RWPE1 (cell line): Measurements from ENCODE around the gene C17orf58.
"Not testable (repeated sequence)": the region's sequence is repeated elsewhere in the genome, so short reads cannot be mapped to it uniquely, and the experiment has no call there.

Experiments used
- CTCF ChIA-PET: fragments of 350-600 bp; sonication (Branson Sonifier 250); formaldehyde crosslinking; extraction: SDS; loops from one replicate; lab custom pipeline; 2021; lab: Yijun Ruan, JAX
- POLR2A ChIA-PET: fragments of 400-600 bp; formaldehyde crosslinking; extraction: SDS; loops from one replicate; lab custom pipeline; 2020; ENCODE audit warnings: antibody characterized with exemption; ENCODE audit not compliant: low non-redundant PET; lab: Yijun Ruan, JAX
- DNase-seq: peaks from one replicate; pipeline ENCODE4 v3.0.0; 2012; ENCODE audit warnings: low spot score
- H3K27ac ChIP-seq: fragments of 450-650 bp; 2 replicates; pipeline ENCODE4 v1.5.1; 2017
- CTCF ChIP-seq: fragments of 450-650 bp; conservative IDR thresholded peaks from 2 replicates; pipeline ENCODE4 v1.5.1; 2017; ENCODE audit warnings: low read depth, mild to moderate bottlenecking

C17orf58 gene

DNA sequence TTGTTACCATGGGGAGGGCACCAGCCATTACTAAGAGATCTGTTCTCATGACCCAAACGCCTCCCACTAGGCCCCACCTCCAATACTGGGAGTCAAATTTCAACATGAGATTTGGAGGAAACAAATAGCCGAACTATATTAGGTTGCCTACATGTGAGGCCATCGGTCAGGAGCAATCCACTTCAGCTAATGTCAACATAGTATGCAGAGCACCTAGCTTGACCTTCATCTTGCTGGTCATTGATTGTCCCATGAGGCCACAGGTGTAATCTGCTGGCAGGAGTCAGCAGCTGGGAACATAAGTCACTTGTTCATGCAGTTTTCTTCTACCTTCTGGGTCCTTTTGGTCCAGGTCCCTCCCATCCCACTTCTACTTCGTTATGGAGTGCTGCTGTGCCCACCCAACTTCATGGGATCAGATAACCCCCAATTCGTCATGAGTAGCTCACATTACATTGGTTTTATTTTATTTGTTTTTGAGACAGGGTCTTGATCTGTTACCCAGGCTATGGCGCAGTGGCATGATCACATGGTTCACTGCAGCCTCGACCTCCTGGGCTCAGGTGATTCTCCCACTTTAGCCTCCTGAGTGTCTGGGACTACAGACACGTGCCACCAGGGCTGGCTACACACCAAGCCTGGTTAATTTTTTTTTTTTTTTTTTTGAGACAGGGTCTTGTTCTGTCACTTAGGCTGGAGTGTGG is 33.4 kb upstream of the C17orf58 start:
- ChIA-PET CTCF (no interaction called here), POLR2A (no interaction called here)
- no peak for DNase-seq
- TF ChIP-seq CTCF = no peak
- H3K27ac ChIP-seq = no peak overlapping the region

- DNase-seq, POLR2A ChIA-PET, H3K27ac ChIP-seq: not testable (repeated sequence)
- CTCF ChIA-PET = interaction anchor here (0.6 kb wide), 1 partner anchor 906 kb away, joined by 3 read pairs; no protein-coding TSS in a partner anchor
These were observed 26.3 kb upstream of the C17orf58 start for GRCh38 chr17:68022547-68022946.

DNA sequence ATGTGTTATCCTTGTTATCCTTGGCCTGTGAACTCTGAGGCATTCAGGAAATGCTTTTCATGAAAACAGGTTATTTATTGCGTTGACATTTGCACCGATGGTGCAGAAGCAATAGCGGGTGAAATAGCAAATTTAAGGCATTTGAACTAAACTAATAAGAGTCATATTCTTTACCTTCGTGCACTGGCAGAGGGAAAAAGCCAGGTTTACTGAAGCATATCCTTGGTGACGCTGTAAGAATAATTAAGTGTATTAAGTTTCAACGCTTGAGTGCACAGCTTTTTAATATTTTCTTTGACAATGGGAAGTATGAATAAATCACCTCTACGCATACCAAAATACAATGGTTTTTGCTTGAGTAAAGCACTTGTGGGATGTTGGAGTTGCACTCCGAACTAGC is 25.7 kb upstream of the C17orf58 start:
- TF ChIP-seq CTCF = no peak
- CTCF ChIA-PET = no interaction called here
- POLR2A ChIA-PET = no interaction called here
- no peak for DNase-seq
- no peak overlapping the region for H3K27ac ChIP-seq

- CTCF ChIA-PET = interaction anchor here (1.1 kb wide), 1 partner anchor 26 kb away, joined by 4 read pairs; no protein-coding TSS in a partner anchor
- H3K27ac ChIP-seq = peak overlapping the region; percentile 87
- POLR2A ChIA-PET, DNase-seq: not testable (repeated sequence)
These were observed 24.5 kb upstream of the C17orf58 start for GRCh38 chr17:68020791-68021190.

DNA sequence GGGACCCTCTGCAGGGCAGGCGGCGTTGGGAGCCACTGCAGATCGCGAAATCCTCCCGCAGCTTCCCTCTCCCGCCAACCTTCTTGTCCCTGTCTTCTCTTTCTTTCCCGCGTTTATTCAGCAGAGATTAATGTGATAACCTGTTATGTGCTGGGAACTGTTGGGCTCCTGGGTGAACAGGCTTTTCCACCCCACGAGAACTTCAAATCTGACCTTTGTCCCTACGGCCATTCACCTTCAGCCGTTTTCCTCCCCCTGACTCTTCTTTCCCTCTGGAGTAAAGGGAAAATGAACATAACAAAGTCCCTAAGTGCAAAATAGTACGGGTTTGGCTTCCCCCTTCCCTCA is 24.1 kb upstream of the C17orf58 start:
- ChIA-PET CTCF (interaction anchor here (0.6 to 1.3 kb wide), 3 partner anchors 16 to 303 kb away, joined by 3 to 6 read pairs (median 4); no protein-coding TSS in a partner anchor), POLR2A (no interaction called here)
- no peak for TF ChIP-seq CTCF
- DNase-seq = no peak
- H3K27ac ChIP-seq = peak overlapping the region; percentile 87

DNA sequence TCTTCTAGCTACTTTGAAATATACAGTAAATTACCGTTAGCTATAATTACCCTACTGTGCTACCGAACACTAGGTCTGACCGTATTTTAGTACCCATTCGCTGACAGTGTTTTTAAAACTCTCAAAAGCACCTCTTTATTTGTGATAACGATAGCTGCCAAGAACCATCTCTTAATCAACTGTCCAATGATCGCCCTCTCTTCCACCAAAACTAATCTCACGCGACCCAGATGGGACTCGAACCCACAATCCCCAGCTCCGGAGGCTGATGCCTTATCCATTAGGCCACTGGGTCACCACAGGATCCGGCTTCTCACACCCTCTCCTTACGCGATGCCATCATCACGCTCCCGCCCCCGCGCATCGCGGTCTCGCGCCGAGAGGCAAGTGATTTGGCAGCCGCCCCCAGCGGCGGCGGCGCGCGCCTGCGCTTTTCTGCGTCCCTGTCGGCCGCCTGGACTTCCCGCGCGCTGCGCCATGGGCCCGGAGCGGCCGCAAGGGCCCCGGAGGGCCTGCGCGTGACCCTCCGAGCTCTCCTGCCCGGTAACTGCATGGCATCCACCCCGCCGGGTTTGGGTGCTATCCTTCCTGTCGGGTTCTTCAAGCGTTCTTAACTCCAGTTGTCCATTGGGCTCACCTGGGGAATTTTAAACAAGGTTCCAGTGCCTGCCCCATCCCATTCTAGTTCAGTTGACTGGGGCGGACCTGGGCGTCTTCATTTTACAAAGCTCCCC is 23.6 kb upstream of the C17orf58 start:
- ChIA-PET POLR2A (no interaction called here), CTCF (interaction anchor here (0.6 to 1.3 kb wide), 5 partner anchors 10 to 303 kb away, joined by 3 to 6 read pairs (median 3); no protein-coding TSS in a partner anchor)
- DNase-seq = peak; percentile 89
- peak; percentile 39; the same call in 1 of the 2 replicates for TF ChIP-seq CTCF
- peak overlapping the region; percentile 87 for H3K27ac ChIP-seq

DNA sequence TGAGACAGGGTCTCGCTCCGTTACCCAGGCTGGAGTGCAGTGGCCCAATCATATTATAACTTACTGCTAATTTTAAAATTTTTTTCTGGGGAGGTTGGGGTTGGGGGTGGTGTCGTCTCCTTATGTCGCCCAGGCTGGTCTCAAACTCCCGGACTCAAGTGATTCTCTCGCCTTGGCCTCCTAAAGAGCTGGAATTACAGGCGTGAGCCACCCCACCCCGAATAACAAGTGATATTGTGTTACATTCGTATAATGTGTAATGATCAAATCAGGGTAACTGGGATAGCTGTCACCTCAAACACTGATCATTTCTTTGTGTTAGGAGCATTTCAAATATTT is 23.0 kb upstream of the C17orf58 start:
- no peak for DNase-seq
- H3K27ac ChIP-seq = peak overlapping the region; percentile 87; the same call in 1 of the 2 replicates
- ChIA-PET POLR2A (no interaction called here), CTCF (interaction anchor here (0.8 to 1.3 kb wide), 3 partner anchors 9 to 77 kb away, joined by 3 read pairs; no protein-coding TSS in a partner anchor)
- TF ChIP-seq CTCF = no peak

GRCh38 chr17:68018493-68018892 is 22.2 kb upstream of the C17orf58 start:
- POLR2A ChIA-PET, DNase-seq, CTCF ChIA-PET, H3K27ac ChIP-seq: not testable (repeated sequence)
